Neural cell (in vitro differentiated cells): ENCODE results near the gene ZNF639.

Experiments used
- EP300 ChIP-seq: fragments of 450-650 bp; conservative IDR thresholded peaks from 2 replicates; pipeline ENCODE4 v1.6.1; 2014; ENCODE audit warnings: antibody characterized with exemption, mild to moderate bottlenecking, moderate library complexity; ENCODE audit not compliant: poor library complexity, severe bottlenecking
- POLR2AphosphoS5 ChIP-seq: IDR thresholded peaks from 2 replicates; pipeline ENCODE4 v1.6.1; 2012
- RAD21 ChIP-seq: fragments of 450-650 bp; conservative IDR thresholded peaks from 2 replicates; pipeline ENCODE4 v1.6.1; 2014; ENCODE audit warnings: antibody characterized with exemption, mild to moderate bottlenecking, moderate library complexity
- SMC3 ChIP-seq: fragments of 450-650 bp; conservative IDR thresholded peaks from 2 replicates; pipeline ENCODE4 v1.6.1; 2014; ENCODE audit warnings: antibody characterized with exemption, mild to moderate bottlenecking, moderate library complexity; ENCODE audit not compliant: poor library complexity
- TF ChIP-seq, protein P1 (sequence below): fragments of 450-650 bp; IDR thresholded peaks from 2 replicates; pipeline ENCODE4 v1.5.1; 2014; ENCODE audit warnings: antibody characterized with exemption, mild to moderate bottlenecking, moderate library complexity; ENCODE audit not compliant: poor library complexity, severe bottlenecking

DNA sequence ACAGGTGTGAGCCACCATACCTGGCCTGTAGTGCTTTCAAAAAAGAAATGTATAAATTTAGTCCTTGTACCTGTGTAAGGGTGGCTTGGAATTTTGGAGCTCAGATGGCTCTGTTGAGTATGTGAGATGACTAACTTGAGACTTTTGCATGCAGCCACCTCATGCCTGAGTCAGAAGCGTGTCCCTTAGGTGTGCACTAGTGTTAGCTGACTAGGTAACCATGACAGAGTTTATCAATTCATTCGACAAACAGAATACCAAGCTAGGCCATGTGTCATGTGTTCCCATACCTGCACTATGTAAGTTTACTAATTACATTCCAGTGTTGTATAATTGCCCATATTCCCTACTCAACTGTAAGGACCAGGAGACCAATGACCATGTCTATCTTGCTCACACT, 4.0 kb upstream of the ZNF639 start:
- TF ChIP-seq, protein P1, sequence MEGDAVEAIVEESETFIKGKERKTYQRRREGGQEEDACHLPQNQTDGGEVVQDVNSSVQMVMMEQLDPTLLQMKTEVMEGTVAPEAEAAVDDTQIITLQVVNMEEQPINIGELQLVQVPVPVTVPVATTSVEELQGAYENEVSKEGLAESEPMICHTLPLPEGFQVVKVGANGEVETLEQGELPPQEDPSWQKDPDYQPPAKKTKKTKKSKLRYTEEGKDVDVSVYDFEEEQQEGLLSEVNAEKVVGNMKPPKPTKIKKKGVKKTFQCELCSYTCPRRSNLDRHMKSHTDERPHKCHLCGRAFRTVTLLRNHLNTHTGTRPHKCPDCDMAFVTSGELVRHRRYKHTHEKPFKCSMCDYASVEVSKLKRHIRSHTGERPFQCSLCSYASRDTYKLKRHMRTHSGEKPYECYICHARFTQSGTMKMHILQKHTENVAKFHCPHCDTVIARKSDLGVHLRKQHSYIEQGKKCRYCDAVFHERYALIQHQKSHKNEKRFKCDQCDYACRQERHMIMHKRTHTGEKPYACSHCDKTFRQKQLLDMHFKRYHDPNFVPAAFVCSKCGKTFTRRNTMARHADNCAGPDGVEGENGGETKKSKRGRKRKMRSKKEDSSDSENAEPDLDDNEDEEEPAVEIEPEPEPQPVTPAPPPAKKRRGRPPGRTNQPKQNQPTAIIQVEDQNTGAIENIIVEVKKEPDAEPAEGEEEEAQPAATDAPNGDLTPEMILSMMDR: no peak
- TF ChIP-seq RAD21: no peak
- no peak for TF ChIP-seq EP300
- no peak for TF ChIP-seq SMC3
- TF ChIP-seq POLR2AphosphoS5: no peak
